Neural cell (in vitro differentiated cells): Measurements from ENCODE around the gene DCPS.

Source experiments
- CTCF ChIP-seq: fragments of 450-650 bp; IDR thresholded peaks from 2 replicates; pipeline ENCODE4 v1.5.1; 2014; ENCODE audit warnings: antibody characterized with exemption, mild to moderate bottlenecking, moderate library complexity; ENCODE audit not compliant: poor library complexity, severe bottlenecking
- EP300 ChIP-seq: fragments of 450-650 bp; conservative IDR thresholded peaks from 2 replicates; pipeline ENCODE4 v1.6.1; 2014; ENCODE audit warnings: antibody characterized with exemption, mild to moderate bottlenecking, moderate library complexity; ENCODE audit not compliant: poor library complexity, severe bottlenecking
- EZH2 ChIP-seq: fragments of 200-600, 300-800 bp; shearing (Covaris generic), sonication (generic); IDR thresholded peaks from 2 replicates; pipeline ENCODE4 v1.6.1; 2014; ENCODE audit warnings: antibody characterized with exemption, low read length, borderline replicate concordance, mild to moderate bottlenecking; ENCODE audit not compliant: insufficient read depth, poor library complexity, severe bottlenecking
- POLR2AphosphoS5 ChIP-seq: IDR thresholded peaks from 2 replicates; pipeline ENCODE4 v1.6.1; 2012
- RAD21 ChIP-seq: fragments of 450-650 bp; conservative IDR thresholded peaks from 2 replicates; pipeline ENCODE4 v1.6.1; 2014; ENCODE audit warnings: antibody characterized with exemption, mild to moderate bottlenecking, moderate library complexity
- REST ChIP-seq: IDR thresholded peaks from 2 replicates; pipeline ENCODE4 v1.6.1; 2012; ENCODE audit warnings: borderline replicate concordance
- TAF1 ChIP-seq: IDR thresholded peaks from 2 replicates; pipeline ENCODE4 v1.6.1; 2012; ENCODE audit warnings: low read depth

GRCh38 chr11:126337474-126338241, 33.8 kb downstream of the DCPS start:
- no peak for TF ChIP-seq CTCF
- no peak for TF ChIP-seq REST
- TF ChIP-seq RAD21 = no peak
- TF ChIP-seq POLR2AphosphoS5 = no peak
- no peak for TF ChIP-seq TAF1
- TF ChIP-seq EZH2 = no peak
- TF ChIP-seq EP300 = no peak
